Kidney glomerular epithelial cell (primary cell): ENCODE data around the gene GAS1.

ENCODE experiments used
- DNase-seq: peaks from one replicate; lab custom pipeline; 2025; lab: John Stamatoyannopoulos, UW

The GAS1 gene

DNA sequence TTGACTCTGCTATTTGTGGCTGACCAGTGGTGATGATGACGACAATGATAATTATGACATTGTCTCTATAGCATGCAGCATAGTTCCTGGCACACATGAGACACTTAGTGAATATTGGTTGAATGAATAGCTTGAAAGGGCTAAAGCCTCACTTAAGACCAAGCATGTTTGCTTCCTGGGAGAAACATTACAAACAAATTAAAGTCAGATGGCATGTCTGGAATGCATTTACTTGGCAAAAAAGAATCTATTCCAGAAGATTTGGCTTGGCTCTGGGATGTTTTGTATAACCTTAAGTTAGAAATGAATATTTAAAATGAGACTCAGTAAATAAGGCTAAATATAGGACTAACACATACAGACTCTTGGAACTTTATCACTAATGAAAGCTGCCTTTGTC is 21.6 kb downstream of the GAS1 start:
- DNase-seq: peak; percentile 17

DNA sequence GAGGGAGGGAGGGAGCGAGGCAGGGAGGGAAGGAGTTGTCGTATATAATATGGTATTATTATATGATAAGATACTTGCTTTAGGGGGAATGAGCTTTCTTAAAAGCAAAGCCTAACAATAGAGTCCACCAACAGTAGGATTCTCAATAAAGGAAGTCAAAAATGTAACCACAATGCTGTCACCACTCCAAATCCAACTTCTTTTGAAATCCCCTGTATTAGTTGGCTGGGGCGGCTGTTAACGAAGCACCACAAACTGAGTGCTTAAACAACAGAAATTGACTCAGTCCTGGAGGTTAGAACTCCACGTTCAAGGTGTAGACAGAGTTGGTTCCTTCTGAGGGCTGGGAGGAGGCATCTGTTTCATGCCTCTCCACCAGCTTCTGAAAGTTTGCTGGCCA is 23.1 kb downstream of the GAS1 start:
- no peak for DNase-seq

DNA sequence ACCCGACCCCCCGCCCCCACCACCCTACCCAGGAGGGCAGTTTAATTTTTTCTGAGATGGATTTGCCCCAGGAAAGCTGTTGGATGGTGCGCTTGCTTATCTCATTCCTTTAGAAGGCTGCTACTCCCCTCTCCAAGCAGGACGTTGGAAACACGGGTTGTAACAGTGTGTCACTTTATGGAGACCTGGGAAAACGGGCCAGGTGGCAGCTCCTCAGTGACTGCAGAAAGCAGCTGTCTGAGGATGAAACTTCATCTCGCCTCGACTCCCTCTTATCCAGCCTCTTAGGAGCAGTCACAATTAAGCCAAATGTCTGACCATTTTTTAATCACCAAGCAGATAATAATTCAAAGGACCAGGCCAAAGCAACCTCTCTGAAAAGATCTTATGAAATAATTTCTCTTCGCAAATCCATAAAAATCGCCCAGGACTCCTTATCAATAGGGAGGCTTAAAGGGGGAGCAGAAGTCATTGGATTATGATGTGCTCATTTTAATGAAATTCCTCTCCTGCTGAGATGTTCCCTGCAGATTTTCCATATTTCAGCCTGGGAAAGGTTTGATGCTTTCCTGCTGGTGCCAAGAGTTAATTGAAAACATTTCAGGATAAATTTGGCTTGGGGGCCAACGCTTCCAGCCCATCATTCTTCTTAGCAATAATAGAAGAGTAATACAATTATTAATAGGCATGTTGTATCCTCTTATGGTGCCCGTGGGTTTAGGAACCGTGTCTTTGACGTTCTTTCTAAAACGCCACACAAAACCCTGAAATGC is 26.0 kb downstream of the GAS1 start:
- DNase-seq: no peak

DNA sequence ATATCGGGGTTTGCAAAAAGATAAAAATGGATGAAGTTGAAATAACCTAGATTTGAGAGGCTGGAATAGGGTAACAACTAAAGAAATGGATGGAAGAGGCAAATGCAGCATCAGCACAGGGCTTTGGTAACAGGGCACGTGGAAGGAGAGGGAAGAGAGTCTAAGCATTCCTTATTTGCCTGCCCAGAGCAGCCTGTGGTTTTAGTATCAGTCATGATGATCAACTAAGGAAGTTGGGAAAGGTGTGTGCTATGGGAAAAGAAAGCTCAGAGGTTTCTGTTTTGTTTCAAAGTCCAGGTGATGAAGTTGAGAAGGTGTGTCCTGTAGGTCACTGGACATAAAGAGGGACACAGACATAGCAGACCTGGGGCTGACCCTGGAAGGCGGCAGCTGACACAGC is 28.8 kb downstream of the GAS1 start:
- DNase-seq: no peak

DNA sequence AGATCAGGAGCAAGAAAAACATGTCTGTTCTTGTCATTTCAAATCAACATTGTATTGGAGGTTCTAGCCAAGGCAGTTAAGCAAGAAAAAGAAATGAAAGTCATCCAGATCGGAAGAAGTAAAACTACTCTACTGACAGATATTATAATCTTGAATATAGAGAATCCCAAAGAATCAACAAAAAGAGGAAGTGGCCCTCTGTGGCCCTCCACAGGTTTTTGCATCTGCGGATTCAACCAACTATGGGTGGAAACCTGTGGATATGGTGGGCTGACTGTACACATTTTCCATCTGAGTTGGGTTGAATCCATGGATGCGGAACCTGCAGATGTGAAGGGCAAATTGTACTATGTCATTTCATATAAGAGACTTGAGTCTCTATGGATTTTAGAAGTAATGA is 35.1 kb downstream of the GAS1 start:
- DNase-seq: no peak

DNA sequence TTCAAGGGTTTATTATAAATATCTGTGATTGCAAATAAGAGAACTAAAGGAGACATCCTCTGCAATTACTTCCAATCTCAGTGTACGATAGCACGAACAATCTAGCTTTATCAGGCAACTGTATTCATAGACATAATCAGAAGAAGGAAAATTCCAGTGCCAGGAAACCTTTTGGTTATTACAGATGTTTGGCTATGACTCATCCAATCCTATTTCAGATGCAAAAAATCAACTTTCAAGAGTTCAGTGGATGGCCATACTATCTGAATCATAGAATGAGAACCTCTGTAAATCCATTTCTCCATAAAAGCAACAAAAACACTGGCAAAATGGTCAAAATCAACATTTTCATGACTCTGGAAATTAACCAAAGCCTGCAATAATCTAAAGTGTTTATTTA is 37.9 kb downstream of the GAS1 start:
- no peak for DNase-seq

DNA sequence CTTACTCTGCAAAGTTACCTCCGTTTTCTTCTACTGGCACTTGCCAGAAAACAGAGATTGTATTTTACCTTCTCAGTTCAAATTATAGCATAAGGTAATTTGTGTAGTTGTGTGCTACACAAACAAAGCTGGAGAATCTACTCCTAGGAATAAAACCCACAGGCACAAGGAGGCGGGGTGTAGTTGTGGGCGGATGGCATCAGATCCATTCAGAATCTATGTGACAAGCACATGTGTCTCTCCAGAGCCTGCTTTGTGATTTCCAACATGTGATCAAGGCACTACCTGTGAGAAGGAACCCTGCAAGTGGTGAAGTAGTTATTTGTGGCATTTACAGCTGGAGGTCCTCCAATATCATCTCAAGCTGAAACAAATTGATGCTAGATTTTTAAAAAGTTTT is 39.0 kb downstream of the GAS1 start:
- no peak for DNase-seq

DNA sequence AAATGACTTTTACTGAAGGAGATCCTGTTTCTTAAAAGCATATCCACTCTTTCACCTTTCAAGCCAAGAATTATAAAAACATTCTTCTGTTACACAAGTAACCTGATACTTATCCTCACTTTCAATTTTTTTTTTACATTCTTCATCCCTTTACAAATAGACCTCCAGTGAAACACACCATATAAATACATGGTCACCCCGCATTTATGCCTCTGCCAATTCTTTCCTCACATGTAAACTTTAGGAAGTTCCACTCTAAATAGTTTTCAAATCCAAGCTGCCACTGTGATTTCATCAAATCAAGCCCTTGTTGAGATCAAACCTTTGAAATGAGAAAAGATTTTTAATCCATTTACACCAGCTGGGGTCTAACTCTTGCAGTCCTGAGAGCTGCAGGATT is 40.0 kb downstream of the GAS1 start:
- no peak for DNase-seq

DNA sequence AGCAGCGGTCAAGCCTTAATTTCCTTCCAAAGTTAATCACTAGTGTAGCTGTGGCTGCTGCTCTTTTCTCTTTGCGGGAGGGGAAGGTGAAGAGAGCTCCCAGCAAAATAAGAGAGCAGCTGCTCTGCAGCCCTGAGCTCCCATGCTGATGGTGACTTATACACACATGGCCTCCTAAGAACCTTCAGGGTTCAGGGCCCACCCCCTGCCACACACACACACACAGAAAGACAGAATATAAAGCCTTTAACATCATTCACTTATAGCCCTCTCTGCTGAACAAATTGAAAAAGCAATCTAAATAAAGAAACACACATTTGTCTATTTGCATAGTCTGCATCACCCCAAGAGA is 43.6 kb downstream of the GAS1 start:
- no peak for DNase-seq

DNA sequence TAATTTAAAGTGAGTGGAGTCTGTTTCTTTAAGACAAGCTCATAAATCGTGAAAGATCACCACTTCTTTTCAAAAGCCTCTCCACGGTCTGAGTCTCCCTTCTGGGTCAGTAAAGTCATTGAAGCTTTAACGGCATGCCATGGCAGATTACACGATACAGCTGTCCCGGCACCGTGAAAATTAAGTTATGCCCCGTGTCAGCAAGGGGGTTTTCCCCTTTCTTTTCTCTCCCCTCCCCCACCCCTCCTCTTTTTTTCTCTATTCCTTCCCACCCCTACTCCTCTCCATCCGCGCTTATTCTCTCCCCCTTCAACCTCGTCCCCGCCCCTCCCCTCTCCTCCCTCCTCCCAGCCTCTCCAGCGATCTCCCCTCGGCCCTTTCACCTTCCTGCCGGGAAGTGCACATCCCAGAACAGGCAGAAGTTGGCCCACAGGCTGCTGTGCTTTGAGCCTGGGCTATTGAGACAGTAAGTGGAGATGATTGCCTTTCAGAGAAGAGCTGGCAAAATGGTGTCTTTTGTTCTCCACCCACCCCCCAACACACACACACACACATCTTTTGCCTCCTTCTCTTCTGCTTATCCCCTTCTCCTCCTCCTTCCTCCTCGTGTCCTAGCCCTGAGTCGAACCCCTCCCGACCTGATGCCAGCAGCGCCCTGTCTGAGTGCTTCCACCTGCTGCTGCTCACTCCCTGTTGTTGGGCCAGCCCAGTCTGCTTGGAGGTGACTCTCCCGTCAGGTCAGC is 44.1 kb downstream of the GAS1 start:
- no peak for DNase-seq

DNA sequence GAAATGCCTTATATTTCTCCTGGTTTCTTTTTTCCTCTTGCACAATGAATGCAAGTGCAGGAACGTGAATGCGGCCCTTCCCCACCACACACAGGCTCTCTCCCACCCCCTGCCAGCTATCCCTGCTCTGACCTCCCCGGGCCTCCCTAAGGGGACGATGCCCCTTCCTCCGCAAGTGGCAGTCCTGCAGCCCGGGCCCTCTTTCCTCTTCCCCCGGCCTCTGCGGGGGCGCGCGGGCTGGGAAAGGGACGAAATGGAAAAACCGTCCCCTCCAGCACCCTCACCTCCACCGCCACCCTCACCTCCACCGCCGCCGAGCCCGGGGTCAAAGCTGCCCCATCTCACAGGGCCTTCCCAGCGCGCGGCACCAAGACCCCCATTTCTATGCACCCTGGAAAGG is 44.7 kb downstream of the GAS1 start:
- no peak for DNase-seq

DNA sequence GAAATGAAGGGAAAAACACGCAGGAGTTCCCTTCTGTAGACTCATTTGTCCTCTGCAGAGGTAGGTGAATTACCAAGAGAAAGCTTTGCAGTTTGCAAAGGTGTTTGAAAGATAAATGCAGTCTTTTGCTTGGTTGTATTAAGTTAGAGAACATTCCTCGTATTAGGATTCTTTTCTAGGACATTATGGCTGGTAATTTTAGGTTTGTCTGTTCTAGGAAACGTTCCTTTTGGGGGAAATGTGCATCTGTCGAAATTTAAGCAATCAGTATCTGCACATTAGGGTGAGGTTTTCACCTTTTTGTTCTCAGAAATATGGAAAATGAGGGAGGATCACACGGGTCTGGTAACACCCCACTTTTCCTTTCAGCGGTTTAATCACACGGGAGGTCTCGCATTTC is 45.1 kb downstream of the GAS1 start:
- no peak for DNase-seq

DNA sequence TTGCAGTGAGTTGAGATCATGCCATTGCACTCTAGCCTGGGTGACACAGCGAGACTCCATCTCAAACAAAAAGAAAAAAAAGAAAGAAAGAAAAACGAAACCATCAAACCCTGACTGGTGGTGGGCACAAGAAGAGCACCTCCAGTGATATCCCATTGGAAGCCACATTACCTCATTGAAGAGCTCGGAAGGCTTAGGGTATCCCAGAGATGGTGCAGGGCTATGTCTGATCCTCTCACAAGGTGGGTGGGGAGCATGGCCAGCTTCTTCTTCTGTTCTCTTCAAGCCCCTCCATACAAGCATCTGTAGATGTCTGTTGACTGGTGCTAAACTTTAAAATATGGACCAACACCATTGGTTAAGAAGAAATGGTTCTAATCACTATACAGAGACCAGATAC is 45.8 kb downstream of the GAS1 start:
- DNase-seq: no peak
